GM23248 (cell line): ENCODE data around the gene CCDC70. TPM values are rescaled to one million over a fixed set of nuclear protein-coding genes. Genes with fewer than 3 reads are reported as not detected.

ENCODE experiments used
- DNase-seq: peaks from one replicate; pipeline ENCODE4 v3.0.0-alpha.2; 2015
- H2AFZ ChIP-seq: fragments of 200-600 bp; sonication (generic); 2 replicates; pipeline ENCODE4 v1.6.1; 2016; ENCODE audit warnings: antibody characterized with exemption
- H3F3A ChIP-seq: fragments of 200-600 bp; sonication (generic); 2 replicates; pipeline ENCODE4 v1.6.1; 2016; ENCODE audit warnings: mild to moderate bottlenecking, antibody characterized with exemption, mixed run types; ENCODE audit not compliant: insufficient read depth
- H3K27ac ChIP-seq: fragments of 200-600 bp; sonication (generic); 2 replicates; pipeline ENCODE4 v1.5.1; 2016; ENCODE audit warnings: mild to moderate bottlenecking
- H3K27me3 ChIP-seq: fragments of 200-600 bp; sonication (generic); replicated peaks from 2 replicates; pipeline ENCODE4 v1.6.1; 2016; ENCODE audit warnings: mild to moderate bottlenecking; ENCODE audit not compliant: insufficient read depth
- H3K36me3 ChIP-seq: fragments of 200-600 bp; sonication (generic); 2 replicates; pipeline ENCODE4 v1.6.1; 2016; ENCODE audit warnings: low read depth, mild to moderate bottlenecking
- H3K4me1 ChIP-seq: fragments of 200-600 bp; sonication (generic); 2 replicates; pipeline ENCODE4 v1.6.1; 2016; ENCODE audit warnings: mild to moderate bottlenecking; ENCODE audit not compliant: insufficient read depth
- H3K4me2 ChIP-seq: fragments of 200-600 bp; sonication (generic); one replicate; pipeline ENCODE4 v1.6.1; 2016; ENCODE audit warnings: mild to moderate bottlenecking; ENCODE audit not compliant: unreplicated experiment
- H3K4me3 ChIP-seq: fragments of 200-600 bp; sonication (generic); 2 replicates; pipeline ENCODE4 v1.5.1; 2016; ENCODE audit warnings: mild to moderate bottlenecking
- H3K79me2 ChIP-seq: fragments of 200-600 bp; sonication (generic); 2 replicates; pipeline ENCODE4 v1.6.1; 2016; ENCODE audit warnings: mild to moderate bottlenecking; ENCODE audit not compliant: insufficient read depth
- H3K9ac ChIP-seq: fragments of 200-600 bp; sonication (generic); 2 replicates; pipeline ENCODE4 v1.6.1; 2016; ENCODE audit warnings: mild to moderate bottlenecking
- H3K9me2 ChIP-seq: fragments of 200-600 bp; sonication (generic); 2 replicates; pipeline ENCODE4 v1.6.1; 2016; ENCODE audit warnings: mixed run types, mild to moderate bottlenecking, moderate library complexity; ENCODE audit not compliant: insufficient read depth
- H3K9me3 ChIP-seq: fragments of 200-600 bp; sonication (generic); one replicate; pipeline ENCODE4 v1.6.1; 2017; ENCODE audit warnings: low read depth
- H4K20me1 ChIP-seq: fragments of 200-600 bp; sonication (generic); 2 replicates; pipeline ENCODE4 v1.6.0; 2016; ENCODE audit not compliant: insufficient read depth
- EZH2 ChIP-seq: fragments of 200-600 bp; sonication (generic); IDR thresholded peaks from 2 replicates; pipeline ENCODE4 v1.6.1; 2018; ENCODE audit warnings: antibody characterized with exemption, mild to moderate bottlenecking; ENCODE audit not compliant: insufficient read depth, poor library complexity, severe bottlenecking
- EZH2phosphoT487 ChIP-seq: fragments of 200-600 bp; sonication (generic); IDR thresholded peaks from 2 replicates; pipeline ENCODE4 v1.6.1; 2018; ENCODE audit warnings: antibody characterized with exemption, moderate library complexity, mild to moderate bottlenecking, low read depth; ENCODE audit not compliant: insufficient read depth
- WGBS, 2 experiments: methylation state at CpG; one replicate each; pipeline ENCODE4 v1.1.6; 2015 to 2017; ENCODE audit warnings: low lambda C conversion rate in 2 of 2, low coverage in 1 of 2; ENCODE audit errors: missing lambda C conversion rate in 2 of 2; 5-methylcytosine and 5-hydroxymethylcytosine counted together
- in situ Hi-C: fragments of 300-500 bp; cut with MboI; formaldehyde crosslinking; loops from 2 replicates; pipeline ENCODE4 v1.15.0; 2020
- polyA plus RNA-seq: library from polyadenylated mRNA; unstranded; fragments of >200 nt; fragmentation: Nextera tagmentation; extraction: Ambion mirVana; gene quantifications from 2 replicates; pipeline ENCODE4 v1.2.1, GENCODE V29; 2016
- total RNA-seq: library from RNA; depleted of rRNA; stranded (reverse); fragments of >200 nt; shearing (Covaris generic); gene quantifications from 2 replicates; pipeline ENCODE4 v1.2.3, GENCODE V29; 2014

The CCDC70 gene
- total and polyA plus RNA-seq, 2 experiments from 2014 or later, result not detected

GRCh38 chr13:51873117-51873798, 11.5 kb downstream of the CCDC70 start:
- no peaks in the 10 kb centered on the region for H3K9me2 ChIP-seq
- H3K9ac ChIP-seq, result no peak overlapping the region
- H3K79me2 ChIP-seq, result no peaks in the 10 kb centered on the region
- TF ChIP-seq EZH2 (no peak), EZH2phosphoT487 (no peak)
- H3K27me3 ChIP-seq, result peaks cover 26% of the 10 kb centered on the region; the same call in 1 of the 2 replicates
- H3K4me1 ChIP-seq, result no peaks in the 10 kb centered on the region
- H3F3A ChIP-seq, result no peaks in the 10 kb centered on the region
- 49 to 56% methylated on average over 6 of the region's 6 CpGs for WGBS, 2 experiments
- in situ Hi-C loops, result no loop called here
- H3K9me3 ChIP-seq, result no peaks in the 10 kb centered on the region
- H4K20me1 ChIP-seq, result no peaks in the 10 kb centered on the region
- no peak for DNase-seq
- H3K36me3 ChIP-seq, result no peaks in the 10 kb centered on the region
- H3K4me2 ChIP-seq, result no peak overlapping the region
- no peak overlapping the region for H3K27ac ChIP-seq
- no peak overlapping the region for H3K4me3 ChIP-seq
- no peak overlapping the region for H2AFZ ChIP-seq

- no peak for TF ChIP-seq EZH2
- no peak for TF ChIP-seq EZH2phosphoT487
- Histone ChIP-seq H3K9me2 (no peaks in the 10 kb centered on the region), H3K4me1 (no peaks in the 10 kb centered on the region), H2AFZ (no peak overlapping the region), H3K27me3 (peaks cover 20% of the 10 kb centered on the region; the same call in 1 of the 2 replicates), H3K27ac (no peak overlapping the region), H3F3A (no peaks in the 10 kb centered on the region), H3K36me3 (no peaks in the 10 kb centered on the region), H4K20me1 (no peaks in the 10 kb centered on the region), H3K9me3 (no peaks in the 10 kb centered on the region), H3K9ac (no peak overlapping the region), H3K79me2 (no peaks in the 10 kb centered on the region), H3K4me3 (no peak overlapping the region), H3K4me2 (no peak overlapping the region)
- WGBS, 2 experiments, result 75 to 85% methylated on average over 1 of the region's 1 CpG
- no peak for DNase-seq
- in situ Hi-C loops, result no loop called here
Measured at GRCh38 chr13:51873837-51874236, 12.1 kb downstream of the CCDC70 start.

DNA sequence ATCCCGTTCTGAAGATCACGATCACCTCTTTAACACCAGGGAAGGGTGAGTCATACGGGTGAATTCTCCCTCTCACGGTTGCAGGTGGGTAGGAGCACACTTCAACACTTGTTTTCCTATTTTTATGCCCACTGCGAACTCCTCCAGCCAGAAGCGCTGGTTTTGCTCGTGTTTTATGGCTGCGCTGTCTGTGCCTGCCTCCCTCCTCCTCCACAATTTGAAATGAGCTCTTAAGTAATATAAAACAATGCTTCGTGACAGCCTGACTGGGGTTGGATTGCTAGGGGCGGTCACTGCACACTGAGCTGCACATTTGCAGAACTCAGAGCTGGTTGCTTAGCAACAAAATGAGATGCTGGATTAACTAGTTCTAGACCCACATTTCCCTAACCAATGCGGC, 12.9 kb downstream of the CCDC70 start:
- H3K27ac ChIP-seq, result no peak overlapping the region
- H3K4me2 ChIP-seq, result no peak overlapping the region
- DNase-seq, result no peak
- no peaks in the 10 kb centered on the region for H3K4me1 ChIP-seq
- in situ Hi-C loops, result no loop called here
- H3K9me3 ChIP-seq, result no peaks in the 10 kb centered on the region
- H3K4me3 ChIP-seq, result no peak overlapping the region
- no peak overlapping the region for H2AFZ ChIP-seq
- no peaks in the 10 kb centered on the region for H4K20me1 ChIP-seq
- H3F3A ChIP-seq, result no peaks in the 10 kb centered on the region
- TF ChIP-seq EZH2 (no peak), EZH2phosphoT487 (no peak)
- 14 to 16% methylated on average over 11 of the region's 11 CpGs for WGBS, 2 experiments
- no peaks in the 10 kb centered on the region for H3K9me2 ChIP-seq
- H3K27me3 ChIP-seq, result peaks cover 18% of the 10 kb centered on the region; the same call in 1 of the 2 replicates
- H3K9ac ChIP-seq, result no peak overlapping the region
- H3K79me2 ChIP-seq, result no peaks in the 10 kb centered on the region
- no peaks in the 10 kb centered on the region for H3K36me3 ChIP-seq

GRCh38 chr13:51879133-51879532, 17.4 kb downstream of the CCDC70 start:
- Histone ChIP-seq H3K27me3 (no peaks in the 10 kb centered on the region; the same call in 1 of the 2 replicates), H3K4me1 (no peaks in the 10 kb centered on the region), H2AFZ (no peak overlapping the region), H3K9ac (no peak overlapping the region), H3K9me3 (no peaks in the 10 kb centered on the region), H4K20me1 (no peaks in the 10 kb centered on the region), H3F3A (no peaks in the 10 kb centered on the region), H3K27ac (no peak overlapping the region), H3K4me3 (no peak overlapping the region), H3K4me2 (no peak overlapping the region), H3K9me2 (no peaks in the 10 kb centered on the region), H3K79me2 (no peaks in the 10 kb centered on the region), H3K36me3 (no peaks in the 10 kb centered on the region)
- in situ Hi-C loops, result no loop called here
- WGBS, 2 experiments, result 51 to 52% methylated on average over 4 of the region's 4 CpGs
- TF ChIP-seq EZH2phosphoT487 (no peak), EZH2 (no peak)
- no peak for DNase-seq

DNA sequence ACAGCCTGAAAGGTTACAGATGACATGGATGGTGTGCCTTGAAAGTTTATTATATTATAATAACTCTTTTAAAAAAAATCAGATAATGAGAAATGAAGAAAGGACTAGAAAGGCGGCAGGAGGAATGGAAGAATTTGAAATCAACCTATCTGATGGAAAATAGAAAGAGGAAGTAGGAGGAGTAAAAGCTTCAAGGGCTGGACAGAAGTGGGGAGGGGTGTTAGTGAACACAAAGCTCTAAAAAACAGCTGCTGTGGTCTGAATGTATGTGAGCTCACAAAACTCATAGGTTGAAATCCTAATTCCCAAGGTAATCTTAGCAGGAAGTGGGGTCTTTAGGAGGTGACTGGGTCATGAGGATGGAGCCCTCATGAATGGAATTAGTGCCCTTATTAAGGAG, 19.5 kb downstream of the CCDC70 start:
- Histone ChIP-seq H2AFZ (no peak overlapping the region), H3F3A (no peaks in the 10 kb centered on the region), H3K36me3 (no peaks in the 10 kb centered on the region), H4K20me1 (no peaks in the 10 kb centered on the region), H3K27me3 (peaks cover 11% of the 10 kb centered on the region), H3K79me2 (no peaks in the 10 kb centered on the region), H3K27ac (no peak overlapping the region), H3K4me1 (no peaks in the 10 kb centered on the region), H3K4me3 (no peak overlapping the region), H3K9me3 (no peaks in the 10 kb centered on the region), H3K9me2 (no peaks in the 10 kb centered on the region), H3K4me2 (no peak overlapping the region), H3K9ac (no peak overlapping the region)
- WGBS, 2 experiments, result 24 to 26% methylated on average over 1 of the region's 1 CpG
- in situ Hi-C loops, result no loop called here
- TF ChIP-seq EZH2 (no peak), EZH2phosphoT487 (no peak)
- no peak for DNase-seq
